Endodermal cell (in vitro differentiated cells): ENCODE results near the gene NOBOX. TPM values are rescaled to one million over a fixed set of nuclear protein-coding genes. Genes with fewer than 3 reads are reported as not detected.

Experiments used
- DNase-seq: peaks from one replicate; pipeline ENCODE4 v3.0.0-alpha.2; 2017
- H3K27ac ChIP-seq: 2 replicates; pipeline ENCODE4 v1.5.1; 2013; ENCODE audit warnings: mild to moderate bottlenecking, low read depth, low read length, moderate library complexity
- H3K27me3 ChIP-seq: 2 replicates; pipeline ENCODE4 v1.6.1; 2013; ENCODE audit warnings: mild to moderate bottlenecking, low read length, moderate library complexity; ENCODE audit not compliant: insufficient read depth, control insufficient read depth, poor library complexity, severe bottlenecking
- H3K36me3 ChIP-seq: 2 replicates; pipeline ENCODE4 v1.7.0; 2013; ENCODE audit warnings: mild to moderate bottlenecking, low read length, moderate library complexity; ENCODE audit not compliant: control insufficient read depth, insufficient read depth
- H3K4me1 ChIP-seq: one replicate; pipeline ENCODE4 v1.7.0; 2013; ENCODE audit warnings: low read length; ENCODE audit not compliant: control insufficient read depth, insufficient read depth
- H3K4me3 ChIP-seq: 2 replicates; pipeline ENCODE4 v1.5.1; 2013; ENCODE audit warnings: mild to moderate bottlenecking, low read length, moderate library complexity
- H3K9ac ChIP-seq: 2 replicates; pipeline ENCODE4 v1.6.1; 2013; ENCODE audit warnings: mild to moderate bottlenecking, low read length, moderate library complexity; ENCODE audit not compliant: poor library complexity, severe bottlenecking; ENCODE audit errors: extremely low read depth
- H3K9me3 ChIP-seq: 2 replicates; pipeline ENCODE4 v1.6.1; 2013; ENCODE audit warnings: mild to moderate bottlenecking, low read length, moderate library complexity; ENCODE audit not compliant: control insufficient read depth
- H3K27ac Mint-ChIP-seq: 2 replicates; pipeline ENCODE4 v1.8.0; 2020; ENCODE audit warnings: mixed read lengths
- H3K27me3 Mint-ChIP-seq: 2 replicates; pipeline ENCODE4 v1.8.0; 2021; ENCODE audit warnings: mild to moderate bottlenecking, mixed read lengths; ENCODE audit not compliant: insufficient read depth
- H3K36me3 Mint-ChIP-seq: 2 replicates; pipeline ENCODE4 v1.8.0; 2020; ENCODE audit warnings: low read depth, mixed read lengths
- H3K4me1 Mint-ChIP-seq: 2 replicates; pipeline ENCODE4 v1.8.0; 2020; ENCODE audit warnings: mixed read lengths
- H3K4me3 Mint-ChIP-seq: 2 replicates; pipeline ENCODE4 v1.8.0; 2020; ENCODE audit warnings: mild to moderate bottlenecking, moderate library complexity, mixed read lengths
- H3K9me3 Mint-ChIP-seq: 2 replicates; pipeline ENCODE4 v1.8.0; 2020; ENCODE audit warnings: mild to moderate bottlenecking, mixed read lengths
- CTCF ChIP-seq: fragments of 200-600 bp; sonication (generic); conservative IDR thresholded peaks from 2 replicates; pipeline ENCODE4 v1.5.0; 2021; ENCODE audit warnings: antibody characterized with exemption, mild to moderate bottlenecking
- WGBS, 2 experiments: methylation state at CpG; one replicate each; pipeline versions ENCODE4 v1.1.5 to v1.1.7; 2013; ENCODE audit warnings: missing lambda C conversion rate in 2 of 2, mixed read lengths in 1 of 2; ENCODE audit not compliant: insufficient coverage in 1 of 2, insufficient read length in 1 of 2; 5-methylcytosine and 5-hydroxymethylcytosine counted together
- total RNA-seq, 2 donors: library from RNA; stranded (reverse); fragmentation: NEBNext Ultra II Directional in 1 of 2; extraction: Animal tissue kit (Norgen Biotek cat#: 25700) in 1 of 2; gene quantifications; 2 replicates in 1 of 2; 3 replicates in 1 of 2; pipeline ENCODE4 v1.2.1, GENCODE V29; 2021

The NOBOX gene
- total RNA-seq, 2 donors from 2014 or later = not detected

- no peak overlapping the region for H3K4me3 Mint-ChIP-seq
- Histone ChIP-seq H3K4me1 (peaks cover 4% of the 10 kb centered on the region), H3K9me3 (no peaks in the 10 kb centered on the region), H3K36me3 (no peaks in the 10 kb centered on the region), H3K27me3 (no peaks in the 10 kb centered on the region), H3K9ac (no peak overlapping the region), H3K27ac (no peak overlapping the region), H3K4me3 (no peak overlapping the region)
- peaks cover 17% of the 10 kb centered on the region for H3K4me1 Mint-ChIP-seq
- H3K27ac Mint-ChIP-seq = peak overlapping the region; percentile 23
- H3K27me3 Mint-ChIP-seq = no peaks in the 10 kb centered on the region
- H3K36me3 Mint-ChIP-seq = no peaks in the 10 kb centered on the region
- WGBS, 2 experiments = 86 to 87% methylated on average over 5 to 7 of the region's 7 CpGs
- TF ChIP-seq CTCF = no peak
- DNase-seq = peak; percentile 40
- no peaks in the 10 kb centered on the region for H3K9me3 Mint-ChIP-seq
Measured at GRCh38 chr7:144390481-144390880, 13.0 kb downstream of the NOBOX start.

GRCh38 chr7:144388950-144389349, 14.5 kb downstream of the NOBOX start:
- H3K27me3 Mint-ChIP-seq = no peaks in the 10 kb centered on the region

GRCh38 chr7:144386741-144387140, 16.8 kb downstream of the NOBOX start:
- DNase-seq = no peak
- H3K36me3 ChIP-seq = no peaks in the 10 kb centered on the region
- peaks cover 4% of the 10 kb centered on the region for H3K4me1 ChIP-seq
- TF ChIP-seq CTCF = no peak
- Mint-ChIP-seq H3K27ac (no peak overlapping the region), H3K27me3 (no peaks in the 10 kb centered on the region), H3K36me3 (no peaks in the 10 kb centered on the region), H3K4me3 (no peak overlapping the region), H3K4me1 (peaks cover 22% of the 10 kb centered on the region), H3K9me3 (no peaks in the 10 kb centered on the region)
- H3K9ac ChIP-seq = no peak overlapping the region
- no peaks in the 10 kb centered on the region for H3K27me3 ChIP-seq
- no peak overlapping the region for H3K27ac ChIP-seq
- H3K9me3 ChIP-seq = no peaks in the 10 kb centered on the region
- H3K4me3 ChIP-seq = no peak overlapping the region

More at GRCh38 chr7:144388950-144389349, 14.5 kb downstream of the NOBOX start:
- DNase-seq = peak; percentile 50
- TF ChIP-seq CTCF = no peak
- WGBS, 2 experiments = 88 to 96% methylated on average over 4 to 5 of the region's 5 CpGs
- peak overlapping the region; percentile 71 for H3K27ac Mint-ChIP-seq
- Histone ChIP-seq H3K9ac (no peak overlapping the region), H3K4me1 (peaks cover 4% of the 10 kb centered on the region), H3K27ac (no peak overlapping the region), H3K4me3 (no peak overlapping the region), H3K27me3 (no peaks in the 10 kb centered on the region), H3K36me3 (no peaks in the 10 kb centered on the region), H3K9me3 (no peaks in the 10 kb centered on the region)
- peaks cover 24% of the 10 kb centered on the region for H3K4me1 Mint-ChIP-seq
- no peaks in the 10 kb centered on the region for H3K36me3 Mint-ChIP-seq
- no peaks in the 10 kb centered on the region for H3K9me3 Mint-ChIP-seq
- H3K4me3 Mint-ChIP-seq = no peak overlapping the region
